NCI-H187 treated with DMSO at 0.1 percent for 48 hours (cell line): ENCODE data around the gene FAM210B.
"Not testable (repeated sequence)": the region's sequence is repeated elsewhere in the genome, so short reads cannot be mapped to it uniquely, and the experiment has no call there.

ENCODE experiments used
- DNase-seq: peaks from one replicate; lab custom pipeline; 2025; lab: John Stamatoyannopoulos, UW

Gene FAM210B

DNA sequence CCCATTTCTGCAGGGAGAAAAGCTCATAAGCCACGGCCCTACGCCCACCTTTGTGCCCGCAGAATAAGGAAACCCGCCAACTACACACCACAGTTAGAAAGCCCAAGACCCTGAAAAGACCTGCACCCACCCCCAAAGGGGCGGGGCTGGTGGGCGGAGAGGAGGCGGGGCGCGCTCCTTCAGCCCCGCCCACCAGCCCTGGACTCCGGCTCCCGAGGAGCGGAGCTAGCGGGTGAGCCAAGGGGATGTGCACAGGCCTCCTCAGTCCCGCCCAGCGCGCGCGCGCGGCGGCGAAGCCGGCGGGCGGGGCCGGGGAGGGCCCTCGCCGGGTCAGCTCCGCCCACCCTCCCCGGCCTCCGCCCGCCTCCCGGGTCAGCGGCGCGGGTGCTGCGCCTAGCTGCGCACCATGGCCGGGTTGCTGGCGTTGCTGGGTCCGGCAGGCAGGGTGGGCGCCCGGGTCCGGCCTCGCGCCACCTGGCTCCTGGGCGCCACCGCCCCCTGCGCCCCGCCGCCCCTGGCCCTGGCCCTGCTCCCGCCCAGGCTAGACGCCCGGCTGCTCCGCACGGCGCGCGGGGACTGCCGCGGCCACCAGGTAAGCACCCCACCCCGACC, at the start of gene FAM210B:
Gene FAM210B, plus strand, starts transcription at position 375 of the 612 bp plus-strand sequence. Its CDS starts 32 bp downstream, at position 407.
- no peak for DNase-seq

GRCh38 chr20:56316051-56316450, 42.7 kb upstream of the FAM210B start:
- DNase-seq = no peak

DNA sequence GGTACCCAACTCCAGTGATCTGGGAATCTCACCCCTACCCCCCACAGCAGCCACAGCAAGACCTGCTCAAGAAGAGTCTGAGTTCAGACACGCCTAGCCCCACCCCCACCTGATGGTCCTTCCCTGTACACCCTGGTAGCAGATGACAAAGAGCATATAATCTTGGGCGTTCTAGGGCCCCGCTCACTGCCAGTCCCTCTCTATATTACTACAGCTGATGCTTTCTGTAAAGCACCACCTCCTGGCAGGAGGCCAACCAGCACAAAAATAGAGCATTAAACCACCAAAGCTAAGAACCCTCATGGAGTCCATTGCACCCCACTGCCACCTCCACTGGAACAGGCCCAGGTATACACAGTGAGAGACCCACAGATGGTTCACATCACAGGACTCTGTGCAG, 42.3 kb upstream of the FAM210B start:
- DNase-seq = no peak

DNA sequence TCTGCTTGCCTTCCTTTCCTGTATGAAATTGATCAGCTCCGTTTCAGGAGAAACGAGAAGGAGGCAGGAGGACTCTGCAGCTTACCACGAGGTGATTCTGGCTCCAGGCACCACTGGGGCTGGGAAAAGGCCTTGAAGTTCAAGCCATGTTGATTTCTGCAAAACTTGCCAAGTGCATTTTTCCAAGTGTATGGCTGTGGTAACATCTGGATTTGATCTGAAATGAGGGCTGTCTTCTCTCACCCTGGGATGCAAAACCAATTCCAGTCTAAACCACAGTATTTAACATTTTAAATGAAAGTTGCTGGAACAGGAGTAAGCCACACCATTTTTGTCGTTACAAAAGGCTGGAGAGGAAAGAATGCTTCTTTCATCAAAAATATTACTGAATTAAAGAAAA, 36.1 kb upstream of the FAM210B start:
- no peak for DNase-seq

- DNase-seq = no peak
Observed at GRCh38 chr20:56323206-56323605, 35.6 kb upstream of the FAM210B start.

GRCh38 chr20:56323656-56324055, 35.1 kb upstream of the FAM210B start:
- DNase-seq = no peak

GRCh38 chr20:56324806-56325205, 34.0 kb upstream of the FAM210B start:
- no peak for DNase-seq

GRCh38 chr20:56328861-56329260, 29.9 kb upstream of the FAM210B start:
- DNase-seq = no peak

DNA sequence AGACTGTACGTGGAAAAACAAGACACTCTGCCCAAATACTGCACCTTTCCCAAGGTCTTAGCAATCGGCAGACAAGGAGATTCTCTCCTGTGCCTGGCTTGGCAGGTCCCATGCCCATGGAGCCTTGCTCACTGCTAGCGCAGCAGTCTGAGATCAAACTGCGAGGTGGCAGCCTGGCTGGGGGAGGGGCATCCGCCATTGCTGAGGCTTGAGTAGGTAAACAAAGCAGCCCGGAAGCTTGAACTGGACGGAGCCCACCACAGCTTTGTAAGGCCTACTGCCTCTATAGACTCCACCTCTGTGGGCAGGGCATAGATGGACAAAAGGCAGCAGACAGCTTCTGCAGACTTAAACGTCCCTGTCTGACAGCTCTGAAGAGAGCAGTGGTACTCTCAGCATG, 22.1 kb upstream of the FAM210B start:
- not testable (repeated sequence) for DNase-seq

DNA sequence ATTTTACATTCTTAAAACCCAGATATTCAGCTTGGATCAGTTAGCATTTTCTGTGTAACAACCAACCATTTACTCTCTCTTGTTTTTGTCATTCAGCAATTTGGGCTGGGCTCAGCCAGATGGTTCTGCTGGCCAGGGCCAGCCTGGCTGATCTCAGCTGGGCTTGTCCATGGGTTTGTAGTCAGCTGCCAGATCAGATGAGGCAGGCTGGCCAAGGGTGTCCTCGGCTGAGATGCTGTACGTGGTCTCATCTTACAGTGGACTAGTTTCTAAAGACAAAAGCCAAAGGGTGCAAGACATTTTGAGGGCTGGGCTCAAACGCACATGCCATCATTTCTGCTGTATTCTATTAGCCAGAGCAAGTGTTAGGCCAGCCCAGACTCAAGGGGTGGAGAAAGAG, 16.0 kb upstream of the FAM210B start:
- DNase-seq = no peak

GRCh38 chr20:56343861-56344381, 14.9 kb upstream of the FAM210B start:
- no peak for DNase-seq

GRCh38 chr20:56345911-56346310, 12.9 kb upstream of the FAM210B start:
- DNase-seq = no peak

DNA sequence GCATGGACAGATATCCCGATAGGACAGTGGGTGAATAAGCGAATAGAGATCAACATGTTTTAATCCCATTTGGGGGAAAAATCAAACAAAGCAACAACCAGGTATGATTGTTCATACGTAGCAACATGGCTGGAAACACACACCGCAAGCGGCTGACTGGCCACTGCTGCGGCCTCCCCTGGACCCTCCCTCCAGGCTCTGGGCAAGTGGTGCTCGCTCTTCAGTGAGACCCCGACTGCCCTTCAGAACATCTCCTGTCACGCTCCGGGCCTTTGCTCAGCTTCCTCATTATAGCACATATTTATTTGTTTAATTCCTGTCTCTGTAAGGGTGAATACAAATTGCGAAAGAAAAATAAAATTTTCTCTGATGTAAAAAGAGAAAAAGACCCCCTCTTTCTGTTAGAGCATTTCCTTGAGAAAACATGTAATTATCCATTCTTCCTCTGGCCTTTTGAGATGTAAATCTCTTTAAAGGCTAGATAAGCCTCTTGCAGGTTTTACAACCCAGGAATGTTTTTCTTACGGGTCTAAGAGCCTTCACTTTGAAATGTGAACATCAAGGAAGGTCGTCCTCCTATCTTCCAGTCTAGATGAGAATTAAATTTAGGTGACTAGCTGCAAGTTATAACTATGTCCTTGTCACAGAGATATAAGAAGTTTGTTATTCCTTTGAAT, 11.0 kb upstream of the FAM210B start:
- no peak for DNase-seq

DNA sequence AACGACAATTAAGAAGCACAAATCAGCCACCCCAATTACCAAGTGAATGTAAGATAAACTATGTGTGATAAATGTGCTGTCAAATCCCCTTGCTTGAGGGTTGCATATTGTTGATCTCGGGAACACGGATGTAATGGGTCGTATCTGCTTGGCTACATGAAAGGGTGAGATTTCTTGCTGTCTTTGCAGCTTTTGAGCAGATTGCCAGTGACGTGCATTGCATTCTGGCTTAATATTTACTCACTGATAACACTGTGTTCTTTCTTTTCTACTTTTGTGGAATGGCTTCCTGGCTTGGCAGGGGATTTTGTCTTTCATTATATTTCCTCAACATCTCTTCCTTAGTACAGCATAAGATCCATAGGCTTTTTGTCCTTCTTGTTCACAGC, 10.5 kb upstream of the FAM210B start:
- no peak for DNase-seq

GRCh38 chr20:56348746-56349145, 10.0 kb upstream of the FAM210B start:
- no peak for DNase-seq

- no peak for DNase-seq
Observed at GRCh38 chr20:56350842-56351241, 7.9 kb upstream of the FAM210B start.

GRCh38 chr20:56352345-56353055, 6.3 kb upstream of the FAM210B start:
- DNase-seq = no peak

DNA sequence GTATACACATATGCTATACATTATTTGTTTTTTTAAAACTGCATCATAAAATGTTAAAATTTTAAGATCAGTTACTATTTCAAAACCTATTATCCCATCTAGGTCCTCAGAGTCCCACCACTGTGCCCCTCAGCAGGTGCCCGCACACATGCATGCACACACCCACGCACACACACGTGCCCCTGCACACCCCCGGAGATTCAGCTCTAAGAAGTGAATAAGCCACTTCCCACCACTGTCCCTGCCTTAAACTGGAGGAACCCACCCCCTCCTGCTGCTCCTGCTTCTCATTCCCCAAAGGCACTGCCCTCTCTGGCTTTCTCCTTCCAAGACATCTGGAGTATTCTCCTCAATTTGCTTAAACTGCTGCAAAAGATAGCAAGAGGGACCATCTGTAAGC, 5.4 kb upstream of the FAM210B start:
- DNase-seq = no peak

- no peak for DNase-seq
Observed at GRCh38 chr20:56358070-56358469, 704 bp upstream of the FAM210B start.

DNA sequence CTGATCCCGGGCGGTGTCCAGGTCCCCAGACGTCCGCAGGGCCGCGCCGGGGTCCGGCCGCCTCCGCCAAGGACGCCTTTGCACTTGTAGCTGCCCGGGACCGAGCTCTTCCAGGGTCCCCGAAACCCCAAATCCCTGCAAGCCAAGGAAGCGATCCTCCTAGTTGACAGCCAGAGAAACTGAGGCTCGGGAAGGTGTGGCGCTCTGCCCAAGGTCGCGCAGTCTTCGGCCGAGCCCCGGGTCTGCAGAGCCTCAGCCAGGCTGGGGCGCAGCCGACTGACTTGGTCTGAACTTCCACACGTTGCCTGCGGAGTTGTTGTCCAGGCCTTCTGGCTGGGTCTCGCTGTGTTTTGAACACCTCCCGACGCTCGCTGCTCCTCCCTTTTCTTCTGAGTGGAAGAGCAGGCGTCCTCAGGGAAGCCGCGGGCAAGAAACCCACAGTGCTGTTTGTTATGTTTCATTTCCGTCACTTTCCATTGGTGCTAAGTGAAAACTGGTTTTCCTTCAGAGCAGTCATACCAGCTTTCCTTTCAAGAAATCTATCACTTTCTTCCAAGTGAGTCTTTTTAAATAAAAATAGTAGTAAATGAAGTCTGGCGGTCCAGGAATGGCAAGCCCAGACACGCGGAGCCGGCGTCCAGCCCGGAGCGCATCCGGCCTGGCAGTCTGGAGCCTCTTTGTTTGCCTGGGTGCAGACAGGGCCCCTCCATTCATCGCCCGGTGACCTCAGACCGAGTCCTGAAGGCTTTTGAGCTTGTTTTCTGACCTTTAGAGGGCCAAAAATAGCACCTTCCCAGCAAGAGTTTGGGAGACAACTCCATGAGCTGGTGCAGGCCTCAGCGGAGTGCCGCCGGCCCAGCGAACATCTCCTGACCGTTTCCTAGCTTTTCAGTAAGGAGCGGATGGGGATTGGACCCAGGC, 698 bp downstream of the FAM210B start:
- no peak for DNase-seq

DNA sequence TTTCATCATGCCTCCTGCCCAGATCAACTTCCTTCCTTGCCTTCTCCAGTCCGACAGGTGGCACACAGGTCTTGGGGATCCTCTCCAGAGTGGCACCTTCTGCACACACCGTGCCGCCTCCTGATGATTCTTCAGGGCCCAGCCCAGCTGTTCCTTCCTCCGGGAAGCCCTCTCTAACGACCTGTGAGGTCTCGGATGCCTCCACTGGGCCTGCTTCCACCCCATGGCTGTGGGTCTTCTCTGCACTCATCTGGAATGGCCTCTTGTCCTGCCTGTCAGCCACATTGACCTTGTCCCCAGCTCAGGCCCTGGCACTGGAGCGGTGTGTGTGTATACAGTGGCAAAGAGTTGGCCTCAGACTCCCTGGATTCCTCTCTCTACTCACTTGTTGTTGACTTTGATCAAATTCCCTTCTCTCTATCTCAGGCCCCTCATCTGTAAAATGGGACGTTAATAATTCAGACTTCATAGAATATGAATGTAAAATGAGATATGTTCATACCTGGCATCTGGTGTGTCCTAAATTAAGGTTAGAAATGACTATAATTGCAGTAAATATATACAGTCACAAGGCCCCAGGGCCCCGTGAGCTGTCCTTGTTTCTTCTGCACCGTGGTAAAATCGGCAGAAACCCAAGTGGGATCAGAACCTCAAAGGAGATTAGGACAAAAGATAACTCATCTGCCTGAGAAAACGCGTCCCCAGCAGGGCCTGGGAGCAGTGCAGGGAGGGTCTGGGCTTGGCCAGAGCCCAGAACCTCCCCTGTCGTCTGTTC, 1.5 kb downstream of the FAM210B start:
- no peak for DNase-seq
